DMS53 treated with DMSO at 0.1 percent for 48 hours (cell line): ENCODE data around the gene JUNB.

Experiments used
- DNase-seq: peaks from one replicate; lab custom pipeline; 2025; ENCODE audit not compliant: unreplicated experiment; lab: John Stamatoyannopoulos, UW

The JUNB gene

GRCh38 chr19:12791345-12792050 lies at the start of gene JUNB:
TSS of gene JUNB (plus strand) at chr19:12791486. CDS start at chr19:12791772, 286 bp downstream.
- peak; percentile 73 for DNase-seq

GRCh38 chr19:12745166-12745897 lies 46.0 kb upstream of the JUNB start:
- no peak for DNase-seq

GRCh38 chr19:12748489-12748888 lies 42.8 kb upstream of the JUNB start:
- DNase-seq: no peak

GRCh38 chr19:12749938-12750521 lies 41.3 kb upstream of the JUNB start:
- no peak for DNase-seq

- no peak for DNase-seq
Measured at GRCh38 chr19:12750851-12751250, 40.4 kb upstream of the JUNB start.

GRCh38 chr19:12751635-12752034 lies 39.7 kb upstream of the JUNB start, which contains the start of gene BEST2:
TSS of gene BEST2 (plus strand) at chr19:12751791. CDS start at chr19:12752593, 802 bp downstream.
- no peak for DNase-seq

GRCh38 chr19:12752056-12752781 lies 39.1 kb upstream of the JUNB start:
- no peak for DNase-seq

GRCh38 chr19:12754465-12755196 lies 36.7 kb upstream of the JUNB start:
- no peak for DNase-seq

GRCh38 chr19:12756150-12756883 lies 35.0 kb upstream of the JUNB start:
- DNase-seq: no peak

- peak; percentile 37 for DNase-seq
Measured at GRCh38 chr19:12757544-12758274, 33.6 kb upstream of the JUNB start.

- no peak for DNase-seq
Measured at GRCh38 chr19:12759686-12760085, 31.6 kb upstream of the JUNB start.

GRCh38 chr19:12763100-12763499 lies 28.2 kb upstream of the JUNB start:
- DNase-seq: no peak

GRCh38 chr19:12764698-12765097 lies 26.6 kb upstream of the JUNB start:
- DNase-seq: no peak

GRCh38 chr19:12766051-12766521 lies 25.2 kb upstream of the JUNB start:
- DNase-seq: peak; percentile 66

GRCh38 chr19:12767150-12767549 lies 24.1 kb upstream of the JUNB start:
- no peak for DNase-seq

GRCh38 chr19:12767666-12768065 lies 23.6 kb upstream of the JUNB start:
- no peak for DNase-seq

- peak; percentile 67 for DNase-seq
Measured at GRCh38 chr19:12769689-12770088, 21.6 kb upstream of the JUNB start.

- no peak for DNase-seq
Measured at GRCh38 chr19:12770922-12771321, 20.4 kb upstream of the JUNB start.

- no peak for DNase-seq
Measured at GRCh38 chr19:12772323-12772722, 19.0 kb upstream of the JUNB start.
